IMR-90 (cell line): ENCODE measurements around the gene SLTM. TPM values are rescaled to one million over a fixed set of nuclear protein-coding genes. Genes with fewer than 3 reads are reported as not detected.

Experiments used
- ATAC-seq: fragments of 200-7000 bp; cut with Tn5 transposase; 2 replicates; pipeline ENCODE4 v1.9.1; 2020; ENCODE audit warnings: low read depth, mild to moderate bottlenecking, moderate library complexity
- BruUV-seq: library from RNA; stranded (reverse); fragments of 400-500 nt; replicated peaks from 2 replicates; lab custom pipeline; 2021; lab: Mats Ljungman, UMichigan
- CTCF ChIA-PET: fragments of 300-600 bp; formaldehyde crosslinking; extraction: SDS; loops from one replicate; lab custom pipeline; 2021; ENCODE audit warnings: antibody characterized with exemption; lab: Yijun Ruan, JAX
- POLR2A ChIA-PET: fragments of 300-600 bp; sonication (Branson Sonifier 250); formaldehyde crosslinking; loops from one replicate; lab custom pipeline; 2022; ENCODE audit warnings: antibody characterized with exemption; ENCODE audit not compliant: unreplicated experiment; lab: Charles Lee
- DNase-seq: peaks from one replicate; pipeline ENCODE4 v3.0.0; 2013
- H2AFZ ChIP-seq: replicated peaks from 2 replicates; pipeline ENCODE3; 2013; ENCODE audit warnings: low read length, mild to moderate bottlenecking; ENCODE audit not compliant: poor library complexity
- H2AK5ac ChIP-seq: 2 replicates; pipeline ENCODE4 v1.6.1; 2013; ENCODE audit warnings: low read depth, low read length, inconsistent platforms
- H2AK9ac ChIP-seq: replicated peaks from 2 replicates; pipeline ENCODE3; 2013; ENCODE audit warnings: mild to moderate bottlenecking, low read depth, low read length, moderate library complexity; ENCODE audit not compliant: poor library complexity
- H2BK120ac ChIP-seq: 2 replicates; pipeline ENCODE4 v1.6.1; 2013; ENCODE audit warnings: low read depth, low read length, inconsistent platforms
- H2BK15ac ChIP-seq: 3 replicates; pipeline ENCODE4 v1.6.1; 2013; ENCODE audit warnings: low read depth, low read length, inconsistent platforms
- H2BK20ac ChIP-seq: 2 replicates; pipeline ENCODE4 v1.6.1; 2013; ENCODE audit warnings: low read depth, mild to moderate bottlenecking, inconsistent platforms, low read length, moderate library complexity
- H2BK5ac ChIP-seq: 2 replicates; pipeline ENCODE4 v1.6.1; 2013; ENCODE audit warnings: mild to moderate bottlenecking, low read depth, low read length, inconsistent platforms; ENCODE audit not compliant: poor library complexity, severe bottlenecking
- H3K14ac ChIP-seq: replicated peaks from 2 replicates; pipeline ENCODE4 v1.6.1; 2013; ENCODE audit warnings: low read depth, low read length, inconsistent platforms
- H3K18ac ChIP-seq: 2 replicates; pipeline ENCODE4 v1.6.1; 2013; ENCODE audit warnings: low read depth, low read length, control low read depth
- H3K23ac ChIP-seq: 2 replicates; pipeline ENCODE4 v1.6.1; 2013; ENCODE audit warnings: low read depth, low read length, inconsistent platforms
- H3K27ac ChIP-seq: 2 replicates; pipeline ENCODE4 v1.5.1; 2013; ENCODE audit warnings: mild to moderate bottlenecking, control low read depth, low read length; ENCODE audit not compliant: insufficient read depth
- H3K27me3 ChIP-seq: 2 replicates; pipeline ENCODE4 v1.6.1; 2013; ENCODE audit warnings: low read length; ENCODE audit not compliant: control insufficient read depth, insufficient read depth
- H3K36me3 ChIP-seq: 2 replicates; pipeline ENCODE4 v1.6.1; 2013; ENCODE audit warnings: low read length, mixed read lengths; ENCODE audit not compliant: control insufficient read depth, insufficient read depth
- H3K4ac ChIP-seq: 2 replicates; pipeline ENCODE4 v1.6.1; 2013; ENCODE audit warnings: low read depth, low read length, inconsistent platforms
- H3K4me1 ChIP-seq: 2 replicates; pipeline ENCODE4 v1.6.1; 2013; ENCODE audit warnings: low read length, mixed read lengths; ENCODE audit not compliant: control insufficient read depth, insufficient read depth
- H3K4me2 ChIP-seq: 2 replicates; pipeline ENCODE4 v1.6.1; 2013; ENCODE audit warnings: low read depth, mild to moderate bottlenecking, control low read depth, low read length, moderate library complexity
- H3K4me3 ChIP-seq: 2 replicates; pipeline ENCODE4 v1.5.1; 2013; ENCODE audit warnings: low read depth, mild to moderate bottlenecking, control low read depth, low read length, moderate library complexity; ENCODE audit not compliant: insufficient read depth
- H3K56ac ChIP-seq: 2 replicates; pipeline ENCODE4 v1.6.1; 2013; ENCODE audit warnings: low read length, inconsistent platforms; ENCODE audit not compliant: insufficient read depth; ENCODE audit errors: extremely low read depth
- H3K79me1 ChIP-seq, 2 experiments: 2 replicates each; pipeline ENCODE4 v1.6.1; 2013; ENCODE audit warnings: low read length in 2 of 2, inconsistent platforms in 1 of 2, low read depth in 1 of 2
- H3K9ac ChIP-seq: 2 replicates; pipeline ENCODE4 v1.6.1; 2013; ENCODE audit warnings: low read depth, low read length, control low read depth
- H3K9me1 ChIP-seq: 2 replicates; pipeline ENCODE4 v1.6.1; 2013; ENCODE audit warnings: low read length, inconsistent platforms; ENCODE audit not compliant: insufficient read depth
- H3K9me3 ChIP-seq: 2 replicates; pipeline ENCODE4 v1.6.1; 2013; ENCODE audit warnings: low read length; ENCODE audit not compliant: control insufficient read depth, insufficient read depth
- H4K20me1 ChIP-seq: 2 replicates; pipeline ENCODE4 v1.6.1; 2013; ENCODE audit warnings: low read length, inconsistent platforms; ENCODE audit not compliant: insufficient read depth
- H4K5ac ChIP-seq: 2 replicates; pipeline ENCODE4 v1.6.1; 2013; ENCODE audit warnings: mild to moderate bottlenecking, low read depth, low read length, control low read depth
- H4K8ac ChIP-seq, 2 experiments: 2 replicates each; pipeline ENCODE4 v1.6.1; 2013; ENCODE audit warnings: low read depth in 2 of 2, low read length in 2 of 2, control low read depth in 1 of 2, inconsistent platforms in 1 of 2
- H4K91ac ChIP-seq: 2 replicates; pipeline ENCODE4 v1.6.1; 2013; ENCODE audit warnings: low read depth, low read length, inconsistent platforms; ENCODE audit not compliant: insufficient read depth
- BHLHE40 ChIP-seq: fragments of 150-350 bp; IDR thresholded peaks from 2 replicates; pipeline ENCODE4 v1.6.1; 2016; ENCODE audit warnings: mild to moderate bottlenecking, low read depth, low read length
- CHD1 ChIP-seq: IDR thresholded peaks from 2 replicates; pipeline ENCODE4 v1.6.1; 2012; ENCODE audit warnings: low read depth, low read length, improper control_type of control experiment
- CTCF ChIP-seq: conservative IDR thresholded peaks from 2 replicates; pipeline ENCODE4 v1.5.1; 2012; ENCODE audit warnings: mild to moderate bottlenecking, low read depth, low read length, improper control_type of control experiment
- ELK1 ChIP-seq: fragments of 150-350 bp; IDR thresholded peaks from 2 replicates; pipeline ENCODE4 v1.6.1; 2016; ENCODE audit warnings: low read depth, mild to moderate bottlenecking, low read length, moderate library complexity, borderline replicate concordance
- FOS ChIP-seq: fragments of 150-350 bp; IDR thresholded peaks from 2 replicates; pipeline ENCODE4 v1.6.1; 2016; ENCODE audit warnings: low read depth, low read length
- MAFK ChIP-seq: IDR thresholded peaks from 2 replicates; pipeline ENCODE4 v1.6.1; 2012; ENCODE audit warnings: low read depth, low read length, improper control_type of control experiment
- MAZ ChIP-seq: IDR thresholded peaks from 2 replicates; pipeline ENCODE4 v1.6.1; 2012; ENCODE audit warnings: low read depth, mild to moderate bottlenecking, low read length, improper control_type of control experiment, moderate library complexity, borderline replicate concordance
- MXI1 ChIP-seq: IDR thresholded peaks from 2 replicates; pipeline ENCODE4 v1.6.1; 2012; ENCODE audit warnings: low read depth, mild to moderate bottlenecking, low read length, moderate library complexity, borderline replicate concordance
- NFE2L2 ChIP-seq: fragments of 150-350 bp; IDR thresholded peaks from 2 replicates; pipeline ENCODE4 v1.6.1; 2016; ENCODE audit warnings: low read depth, mild to moderate bottlenecking, low read length
- POLR2A ChIP-seq: IDR thresholded peaks from 2 replicates; pipeline ENCODE4 v1.6.1; 2012; ENCODE audit warnings: mild to moderate bottlenecking, low read depth, low read length
- RAD21 ChIP-seq: IDR thresholded peaks from 2 replicates; pipeline ENCODE4 v1.6.1; 2012; ENCODE audit warnings: low read length, improper control_type of control experiment
- RCOR1 ChIP-seq: IDR thresholded peaks from 2 replicates; pipeline ENCODE4 v1.6.1; 2012; ENCODE audit warnings: mild to moderate bottlenecking, low read length, improper control_type of control experiment; ENCODE audit not compliant: insufficient replicate concordance
- SMC3 ChIP-seq: fragments of 150-350 bp; IDR thresholded peaks from 2 replicates; pipeline ENCODE4 v1.6.1; 2016; ENCODE audit warnings: low read depth, mild to moderate bottlenecking, antibody characterized with exemption, low read length, moderate library complexity
- whole genome bisulfite sequencing, 2 experiments: methylation state at CpG; one replicate each; pipeline versions ENCODE4 v1.1.5 to v1.1.7; 2013; ENCODE audit warnings: missing lambda C conversion rate in 2 of 2; ENCODE audit not compliant: insufficient read length in 1 of 2; ENCODE audit errors: extremely low coverage in 2 of 2; 5-methylcytosine and 5-hydroxymethylcytosine counted together
- dilution Hi-C: fragments of 300-500 bp; cut with HindIII; formaldehyde crosslinking; loops from one replicate; pipeline ENCODE4 v1.14.3; 2018; ENCODE audit warnings: low sequenced_read_pairs; ENCODE audit not compliant: unreplicated experiment
- in situ Hi-C: fragments of 300-500 bp; cut with MboI; formaldehyde crosslinking; loops from 3 replicates; pipeline ENCODE4 v1.14.3; 2019; ENCODE audit warnings: low sequenced_read_pairs, inconsistent platforms, mixed read lengths
- intact Hi-C: fragments of 100-400 bp; cut with micrococcal nuclease; formaldehyde crosslinking; loops from 2 replicates; pipeline ENCODE4 v1.10.0; 2022
- polyA plus RNA-seq, 3 experiments: library from polyadenylated mRNA; depleted of rRNA; stranded (reverse); fragments of >200 nt; gene quantifications; 2 replicates each; pipeline ENCODE4 v1.2.3, GENCODE V29; 2012; ENCODE audit warnings: low replicate concordance in 1 of 3
- total RNA-seq: library from RNA; depleted of rRNA; stranded (reverse); fragments of >200 nt; gene quantifications from 2 replicates; pipeline ENCODE4 v1.2.3, GENCODE V29; 2012

SLTM gene
- total and polyA plus RNA-seq, 2 of the 4 experiments (the other 2 are of a cell fraction), result 36.0 to 57.6 TPM

- Histone ChIP-seq H2BK120ac (no peak overlapping the region), H3K27ac (no peak overlapping the region), H3K79me1 (no peaks in the 10 kb centered on the region), H3K4me3 (no peak overlapping the region), H3K36me3 (no peaks in the 10 kb centered on the region), H3K56ac (no peak overlapping the region), H3K18ac (no peak overlapping the region), H3K4me2 (0 out of 2 replicates have a peak overlapping the region, but pooled peaks have one; percentile 27), H3K23ac (0 out of 2 replicates have a peak overlapping the region, but pooled peaks have one; percentile 8), H3K4ac (no peak overlapping the region), H4K8ac (no peak overlapping the region), H2AK9ac (peak overlapping the region; percentile 88), H3K14ac (no peak overlapping the region), H2AFZ (peak overlapping the region; percentile 88), H4K5ac (no peak overlapping the region), H2BK20ac (no peak overlapping the region), H3K9ac (no peak overlapping the region), H2AK5ac (no peak overlapping the region), H3K27me3 (no peaks in the 10 kb centered on the region), H4K20me1 (no peaks in the 10 kb centered on the region), H3K9me1 (no peaks in the 10 kb centered on the region), H3K4me1 (no peaks in the 10 kb centered on the region), H3K9me3 (no peaks in the 10 kb centered on the region), H2BK15ac (no peak overlapping the region), H2BK5ac (no peak overlapping the region), H4K91ac (no peak overlapping the region)
- no TSS peak for BruUV-seq
- POLR2A ChIA-PET, result no interaction called here
- no peak for TF ChIP-seq BHLHE40
- TF ChIP-seq RAD21, result peak; percentile 60
- no peak for TF ChIP-seq MXI1
- no peak for TF ChIP-seq CHD1
- no peak for TF ChIP-seq ELK1
- peak; percentile 76 for TF ChIP-seq CTCF
- no peak for TF ChIP-seq MAZ
- TF ChIP-seq MAFK, result no peak
- TF ChIP-seq SMC3, result peak; percentile 52
- TF ChIP-seq RCOR1, result no peak
- no peak for TF ChIP-seq NFE2L2
- TF ChIP-seq FOS, result no peak
- no peak for TF ChIP-seq POLR2A
- ATAC-seq (peak; percentile 93), DNase-seq (peak; percentile 58)
- WGBS, 2 experiments, result 60% methylated on average over 1 of the region's 8 CpGs; no CpG with 5 or more reads in 1 of the 2 experiments
- intact Hi-C loops (loop anchor here (5.0 kb wide), 1 partner anchor 570 kb away; no protein-coding TSS in a partner anchor), dilution Hi-C loops (no loop called here), in situ Hi-C loops (no loop called here)
- CTCF ChIA-PET, result interaction anchor here (0.6 to 1.1 kb wide), 4 partner anchors 16 to 703 kb away, joined by 3 to 5 read pairs (median 4); no protein-coding TSS in a partner anchor
Observed at GRCh38 chr15:58957101-58957973, 23.9 kb upstream of the SLTM start.
